Activated CD8-positive, alpha-beta T cell treated with anti-CD3 and anti-CD28 coated beads for 36 hours (primary cell): ENCODE results near the gene FGF11. TPM values are rescaled to one million over a fixed set of nuclear protein-coding genes. Genes with fewer than 3 reads are reported as not detected.

ENCODE experiments used
- ATAC-seq: fragments of 200-7000 bp; cut with Tn5 transposase; one replicate; pipeline ENCODE4 v1.10.0; 2021; ENCODE audit warnings: mild to moderate bottlenecking, moderate library complexity
- CTCF ChIA-PET: fragments of 350-600 bp; sonication (Branson Sonifier 250); formaldehyde crosslinking; loops from one replicate; lab custom pipeline; 2021; ENCODE audit warnings: antibody characterized with exemption; lab: Charles Lee
- POLR2A ChIA-PET: fragments of 350-600 bp; sonication (Branson Sonifier 250); formaldehyde crosslinking; loops from one replicate; lab custom pipeline; 2021; ENCODE audit warnings: antibody characterized with exemption; lab: Charles Lee
- DNase-seq: peaks from one replicate; pipeline ENCODE4 v3.0.0-alpha.2; 2020
- H3K27ac Mint-ChIP-seq: one replicate; pipeline ENCODE4 v1.8.0; 2021; ENCODE audit warnings: mild to moderate bottlenecking, mixed read lengths
- H3K27me3 Mint-ChIP-seq: one replicate; pipeline ENCODE4 v1.8.0; 2021; ENCODE audit warnings: mixed read lengths
- H3K36me3 Mint-ChIP-seq: one replicate; pipeline ENCODE4 v1.8.0; 2021; ENCODE audit warnings: low read depth, mixed read lengths
- H3K4me1 Mint-ChIP-seq: one replicate; pipeline ENCODE4 v1.8.0; 2021; ENCODE audit warnings: low read depth, mixed read lengths
- H3K4me3 Mint-ChIP-seq: one replicate; pipeline ENCODE4 v1.8.0; 2021; ENCODE audit warnings: mild to moderate bottlenecking, moderate library complexity, mixed read lengths
- H3K9me3 Mint-ChIP-seq: one replicate; pipeline ENCODE4 v1.8.0; 2021; ENCODE audit warnings: mixed read lengths
- intact Hi-C: fragments of 100-400 bp; cut with micrococcal nuclease; formaldehyde crosslinking; loops from one replicate; pipeline ENCODE4 v1.10.0; 2022
- total RNA-seq, 2 experiments: library from RNA; stranded (reverse); gene quantifications; one replicate each; pipeline ENCODE4 v1.2.3, GENCODE V29; 2021
- TF ChIP-seq, protein P1 (sequence below): fragments of 200-600 bp; IDR thresholded peaks from one replicate; pipeline ENCODE4 v1.8.0; 2022; ENCODE audit warnings: antibody characterized with exemption, mild to moderate bottlenecking

The FGF11 gene
- total RNA-seq, 2 experiments from 2014 or later = 16.5 to 16.6 TPM

DNA sequence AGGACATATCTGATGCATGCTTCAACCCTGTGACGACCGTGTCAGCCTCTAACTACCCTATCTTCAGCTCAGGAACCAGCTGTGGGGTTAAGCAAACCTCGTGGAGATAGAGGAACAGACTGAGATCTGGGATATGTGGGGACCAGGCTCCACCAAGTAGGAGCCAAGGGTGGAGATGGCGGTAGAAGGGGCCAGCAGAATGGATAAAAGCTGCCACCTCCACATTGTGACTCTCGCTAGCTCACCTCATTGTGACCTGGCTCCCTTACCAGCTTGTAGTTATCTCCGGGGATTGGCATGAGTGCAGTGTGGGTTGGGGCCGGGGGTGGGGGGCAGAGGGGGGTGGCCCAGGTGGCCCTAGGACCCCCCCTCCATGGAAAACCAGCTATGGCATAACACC is 14.0 kb upstream of the FGF11 start, which contains the start of gene SPEM2:
Gene SPEM2 (plus strand): TSS at position 301 of the 400 bp plus-strand sequence. CDS start 73 bp downstream, at position 374.
- intact Hi-C loops = no loop called here
- POLR2A ChIA-PET = interaction anchor here (0.6 to 1.2 kb wide), 2 partner anchors 14 to 16 kb away, joined by 3 to 4 read pairs; no protein-coding TSS in a partner anchor
- no peak for DNase-seq
- H3K27ac Mint-ChIP-seq = no peak within 1 kb of the TSS
- H3K9me3 Mint-ChIP-seq = no peaks in the 10 kb centered on the region
- no peak within 1 kb of the TSS for H3K4me3 Mint-ChIP-seq
- CTCF ChIA-PET = interaction anchor here (1.5 kb wide), 1 partner anchor 11 kb away, joined by 5 read pairs; no protein-coding TSS in a partner anchor
- no peaks in the 10 kb centered on the region for H3K4me1 Mint-ChIP-seq
- ATAC-seq = no peak
- H3K36me3 Mint-ChIP-seq = no peaks in the 10 kb centered on the region
- H3K27me3 Mint-ChIP-seq = no peaks in the 10 kb centered on the region
- TF ChIP-seq, protein P1, sequence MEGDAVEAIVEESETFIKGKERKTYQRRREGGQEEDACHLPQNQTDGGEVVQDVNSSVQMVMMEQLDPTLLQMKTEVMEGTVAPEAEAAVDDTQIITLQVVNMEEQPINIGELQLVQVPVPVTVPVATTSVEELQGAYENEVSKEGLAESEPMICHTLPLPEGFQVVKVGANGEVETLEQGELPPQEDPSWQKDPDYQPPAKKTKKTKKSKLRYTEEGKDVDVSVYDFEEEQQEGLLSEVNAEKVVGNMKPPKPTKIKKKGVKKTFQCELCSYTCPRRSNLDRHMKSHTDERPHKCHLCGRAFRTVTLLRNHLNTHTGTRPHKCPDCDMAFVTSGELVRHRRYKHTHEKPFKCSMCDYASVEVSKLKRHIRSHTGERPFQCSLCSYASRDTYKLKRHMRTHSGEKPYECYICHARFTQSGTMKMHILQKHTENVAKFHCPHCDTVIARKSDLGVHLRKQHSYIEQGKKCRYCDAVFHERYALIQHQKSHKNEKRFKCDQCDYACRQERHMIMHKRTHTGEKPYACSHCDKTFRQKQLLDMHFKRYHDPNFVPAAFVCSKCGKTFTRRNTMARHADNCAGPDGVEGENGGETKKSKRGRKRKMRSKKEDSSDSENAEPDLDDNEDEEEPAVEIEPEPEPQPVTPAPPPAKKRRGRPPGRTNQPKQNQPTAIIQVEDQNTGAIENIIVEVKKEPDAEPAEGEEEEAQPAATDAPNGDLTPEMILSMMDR = no peak

DNA sequence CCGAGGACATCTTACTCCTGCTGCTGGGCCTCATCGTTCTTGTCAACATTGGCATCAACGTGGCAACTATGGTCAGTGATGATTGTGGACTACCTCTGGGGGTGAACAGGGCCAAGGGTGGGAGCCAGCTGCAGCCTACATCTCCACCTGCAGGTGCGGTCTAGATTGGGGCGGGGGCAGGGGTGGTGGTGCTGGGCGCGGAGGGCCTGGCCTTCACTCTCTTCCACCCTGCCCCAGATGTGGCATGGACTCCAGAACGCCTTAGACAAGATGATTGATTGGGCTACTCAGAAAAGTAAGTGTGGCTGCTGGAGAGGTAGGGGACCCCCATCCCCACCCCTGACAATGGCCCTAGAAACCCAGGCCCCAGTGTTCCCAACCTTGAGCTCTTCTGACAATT is 13.6 kb upstream of the FGF11 start:
- H3K27ac Mint-ChIP-seq = no peak overlapping the region
- TF ChIP-seq, protein P1 = no peak
- H3K27me3 Mint-ChIP-seq = no peaks in the 10 kb centered on the region
- no peaks in the 10 kb centered on the region for H3K9me3 Mint-ChIP-seq
- intact Hi-C loops = no loop called here
- H3K4me1 Mint-ChIP-seq = no peaks in the 10 kb centered on the region
- CTCF ChIA-PET = interaction anchor here (1.5 kb wide), 1 partner anchor 11 kb away, joined by 5 read pairs; no protein-coding TSS in a partner anchor
- DNase-seq (no peak), ATAC-seq (no peak)
- H3K4me3 Mint-ChIP-seq = no peak overlapping the region
- POLR2A ChIA-PET = interaction anchor here (0.6 kb wide), 1 partner anchor 14 kb away, joined by 3 read pairs; no protein-coding TSS in a partner anchor
- no peaks in the 10 kb centered on the region for H3K36me3 Mint-ChIP-seq

DNA sequence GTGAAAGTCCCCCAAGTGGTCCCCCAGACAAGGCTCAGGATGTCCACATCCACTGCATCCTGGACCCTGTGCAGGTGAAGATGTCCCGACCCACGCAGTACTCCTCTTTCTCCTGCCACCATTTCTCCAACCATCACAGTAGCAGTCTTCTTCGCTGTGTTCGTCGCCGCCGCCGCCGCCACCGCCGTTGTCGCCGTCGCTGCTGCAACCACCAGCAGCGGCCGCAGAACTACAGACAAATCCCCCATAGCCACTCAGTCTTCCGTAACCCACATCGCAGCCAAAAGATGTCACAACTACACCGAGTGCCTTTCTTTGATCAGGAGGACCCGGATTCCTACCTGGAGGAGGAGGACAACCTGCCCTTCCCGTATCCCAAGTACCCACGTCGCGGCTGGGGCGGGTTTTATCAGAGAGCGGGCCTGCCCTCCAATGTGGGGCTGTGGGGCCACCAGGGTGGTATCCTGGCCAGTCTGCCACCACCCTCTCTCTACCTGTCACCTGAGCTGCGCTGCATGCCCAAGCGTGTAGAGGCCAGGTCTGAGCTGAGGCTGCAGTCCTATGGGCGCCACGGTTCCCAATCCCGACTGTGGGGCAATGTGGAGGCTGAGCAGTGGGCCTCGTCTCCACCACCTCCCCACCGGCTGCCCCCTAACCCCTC is 13.0 kb upstream of the FGF11 start:
- POLR2A ChIA-PET = interaction anchor here (1.0 kb wide), 1 partner anchor 13 kb away, joined by 3 read pairs; the partner anchor contains the start of gene FGF11
- ATAC-seq = no peak

DNA sequence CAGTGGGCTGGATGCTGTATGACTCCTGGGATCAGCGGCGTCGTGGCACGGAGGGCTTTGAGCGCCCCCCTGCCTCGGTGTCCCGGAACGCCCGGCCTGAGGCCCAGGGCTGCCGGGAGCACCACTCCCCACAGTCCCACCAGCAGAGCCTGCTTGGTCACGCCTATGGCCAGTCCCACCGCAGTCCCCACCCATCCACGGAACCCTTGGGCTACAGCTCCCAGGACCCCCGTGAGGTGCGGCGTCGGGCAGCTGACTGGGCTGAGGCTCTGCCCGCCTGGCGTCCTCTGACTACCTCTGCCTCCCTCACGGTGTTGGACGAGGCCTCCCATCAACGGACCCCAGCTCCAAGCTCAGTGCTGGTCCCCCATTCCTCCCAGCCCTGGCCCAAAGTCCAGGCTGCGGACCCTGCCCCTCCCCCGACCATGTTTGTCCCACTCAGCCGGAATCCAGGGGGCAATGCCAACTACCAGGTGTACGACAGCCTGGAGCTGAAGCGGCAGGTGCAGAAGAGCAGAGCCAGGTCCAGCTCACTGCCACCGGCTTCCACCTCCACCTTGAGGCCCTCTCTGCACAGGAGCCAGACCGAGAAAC is 12.3 kb upstream of the FGF11 start:
- Mint-ChIP-seq H3K27me3 (no peaks in the 10 kb centered on the region), H3K4me3 (no peak overlapping the region), H3K4me1 (no peaks in the 10 kb centered on the region), H3K9me3 (no peaks in the 10 kb centered on the region), H3K36me3 (no peaks in the 10 kb centered on the region), H3K27ac (no peak overlapping the region)
- TF ChIP-seq, protein P1 = no peak
- DNase-seq (no peak), ATAC-seq (no peak)
- CTCF ChIA-PET = interaction anchor here (1.0 kb wide), 1 partner anchor 70 kb away, joined by 4 read pairs; no protein-coding TSS in a partner anchor
- intact Hi-C loops = no loop called here
- POLR2A ChIA-PET = interaction anchor here (1.0 kb wide), 1 partner anchor 13 kb away, joined by 3 read pairs; the partner anchor contains the start of gene FGF11

More for the DNA sequence above, 13.0 kb upstream of the FGF11 start:
- Mint-ChIP-seq H3K36me3 (no peaks in the 10 kb centered on the region), H3K27ac (no peak overlapping the region), H3K4me1 (no peaks in the 10 kb centered on the region), H3K9me3 (no peaks in the 10 kb centered on the region), H3K27me3 (no peaks in the 10 kb centered on the region), H3K4me3 (no peak overlapping the region)
- CTCF ChIA-PET = interaction anchor here (1.0 kb wide), 1 partner anchor 69 kb away, joined by 4 read pairs; no protein-coding TSS in a partner anchor
- TF ChIP-seq, protein P1 = no peak
- DNase-seq = no peak
- intact Hi-C loops = no loop called here

DNA sequence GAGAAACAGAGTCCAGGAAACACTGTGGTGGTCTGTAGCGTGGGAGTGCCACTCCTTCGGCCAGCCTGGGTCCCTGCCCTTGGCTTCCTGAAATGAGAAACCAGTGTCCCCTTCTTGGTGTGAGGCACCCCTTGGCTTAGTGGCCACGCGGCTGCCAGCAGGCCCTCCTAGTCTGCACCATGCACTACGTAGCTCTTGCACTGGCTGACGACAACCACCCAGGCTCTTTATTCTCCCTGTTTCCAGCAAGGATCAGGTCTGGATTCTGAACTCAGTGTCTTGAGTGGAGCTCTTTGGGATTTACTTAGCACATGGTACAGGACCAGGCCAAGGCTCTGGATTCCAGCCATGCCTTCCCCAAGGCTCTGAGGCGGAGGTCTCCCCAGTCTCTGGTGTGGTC is 11.8 kb upstream of the FGF11 start:
- Mint-ChIP-seq H3K27ac (no peak overlapping the region), H3K27me3 (no peaks in the 10 kb centered on the region), H3K4me1 (no peaks in the 10 kb centered on the region), H3K4me3 (no peak overlapping the region), H3K9me3 (no peaks in the 10 kb centered on the region), H3K36me3 (no peaks in the 10 kb centered on the region)
- ChIA-PET POLR2A (no interaction called here), CTCF (interaction anchor here (1.0 kb wide), 1 partner anchor 71 kb away, joined by 4 read pairs; no protein-coding TSS in a partner anchor)
- TF ChIP-seq, protein P1 = no peak
- intact Hi-C loops = no loop called here
- DNase-seq (no peak), ATAC-seq (no peak)
